ENCODE data around the gene CDX2. TPM values are rescaled to one million over a fixed set of nuclear protein-coding genes. Genes with fewer than 3 reads are reported as not detected.

The CDX2 gene
- total RNA-seq, 4 donors from 2014 or later: not detected

GRCh38 chr13:27975564-27976361 lies 6.6 kb upstream of the CDX2 start:
- H3K4me3 ChIP-seq (ENCODE audit: low read depth, poor library complexity, severe bottlenecking): no peak overlapping the region
- WGBS, 2 donors: 4 to 5% methylated on average over 46 to 47 of the region's 51 CpGs
- intact Hi-C loops (cut with DNase I; ENCODE audit: low total_unique reads): loop anchor here (10.0 kb wide), 1 partner anchor 151 kb away; no protein-coding TSS in a partner anchor

GRCh38 chr13:27973961-27974662 lies 5.0 kb upstream of the CDX2 start:
- H3K4me3 ChIP-seq (ENCODE audit: low read depth, poor library complexity, severe bottlenecking): no peak overlapping the region
- WGBS, 2 donors: 20 to 23% methylated on average over 7 of the region's 7 CpGs
- intact Hi-C loops (cut with DNase I; ENCODE audit: low total_unique reads): loop anchor here (10.0 kb wide), 1 partner anchor 149 kb away; no protein-coding TSS in a partner anchor
- TF ChIP-seq CTCF (IDR thresholded peaks at IDR 0.05): no peak
- TF ChIP-seq POLR2A (IDR thresholded peaks at IDR 0.05): no peak
- DNase-seq (ENCODE audit: low spot score in 2 of 2): no peak

More at GRCh38 chr13:27975564-27976361, 6.6 kb upstream of the CDX2 start:
- TF ChIP-seq POLR2A (IDR thresholded peaks at IDR 0.05) (no peak), CTCF (IDR thresholded peaks at IDR 0.05) (no peak)
- peak in 1 of 2 donors; percentile 56 for DNase-seq (ENCODE audit: low spot score in 2 of 2)

- 35 to 48% methylated on average over 5 of the region's 5 CpGs for WGBS, 2 donors
Measured at GRCh38 chr13:27973291-27973690, 4.2 kb upstream of the CDX2 start.

GRCh38 chr13:27972478-27972820 lies 3.3 kb upstream of the CDX2 start:
- intact Hi-C loops (cut with DNase I; ENCODE audit: low total_unique reads): loop anchor here (10.0 kb wide), 1 partner anchor 148 kb away; no protein-coding TSS in a partner anchor
- 68 to 73% methylated on average over 2 of the region's 2 CpGs for WGBS, 2 donors
- no peak overlapping the region for H3K4me3 ChIP-seq (ENCODE audit: low read depth, poor library complexity, severe bottlenecking)
- no peak for DNase-seq (ENCODE audit: low spot score in 2 of 2)
- no peak for TF ChIP-seq POLR2A (IDR thresholded peaks at IDR 0.05)
- no peak for TF ChIP-seq CTCF (IDR thresholded peaks at IDR 0.05)

More at GRCh38 chr13:27973291-27973690, 4.2 kb upstream of the CDX2 start:
- no peak overlapping the region for H3K4me3 ChIP-seq (ENCODE audit: low read depth, poor library complexity, severe bottlenecking)
- DNase-seq (ENCODE audit: low spot score in 2 of 2): peak in 1 of 2 donors; percentile 70
- intact Hi-C loops (cut with DNase I; ENCODE audit: low total_unique reads): loop anchor here (10.0 kb wide), 1 partner anchor 148 kb away; no protein-coding TSS in a partner anchor
- TF ChIP-seq CTCF (IDR thresholded peaks at IDR 0.05) (no peak), POLR2A (IDR thresholded peaks at IDR 0.05) (no peak)

GRCh38 chr13:27971776-27972477 lies 2.8 kb upstream of the CDX2 start:
- peak in 1 of 2 donors; percentile 76 for DNase-seq (ENCODE audit: low spot score in 2 of 2)
- no peak for TF ChIP-seq POLR2A (IDR thresholded peaks at IDR 0.05)
- intact Hi-C loops (cut with DNase I; ENCODE audit: low total_unique reads): loop anchor here (10.0 kb wide), 1 partner anchor 147 kb away; no protein-coding TSS in a partner anchor
- WGBS, 2 donors: 49 to 71% methylated on average over 7 of the region's 7 CpGs
- no peak overlapping the region for H3K4me3 ChIP-seq (ENCODE audit: low read depth, poor library complexity, severe bottlenecking)

All from lower leg skin (tissue), 4 donors.